KMS-11 (cell line): ENCODE measurements around the gene USH2A.

Experiments used
- H2AFZ ChIP-seq: fragments of 200-600 bp; sonication (generic); 2 replicates; pipeline ENCODE4 v1.6.1; 2016; ENCODE audit warnings: antibody characterized with exemption, mixed run types, low read depth
- H3K27ac ChIP-seq: fragments of 200-600 bp; sonication (generic); 2 replicates; pipeline ENCODE4 v1.6.1; 2016; ENCODE audit warnings: mild to moderate bottlenecking, mixed run types
- H3K27me3 ChIP-seq: fragments of 200-600 bp; sonication (generic); 2 replicates; pipeline ENCODE4 v1.6.1; 2017; ENCODE audit warnings: mild to moderate bottlenecking, low read depth, mixed run types, moderate library complexity; ENCODE audit not compliant: insufficient read depth
- H3K36me3 ChIP-seq: fragments of 200-600 bp; sonication (generic); 2 replicates; pipeline ENCODE4 v1.6.1; 2017; ENCODE audit warnings: mild to moderate bottlenecking, mixed run types; ENCODE audit not compliant: insufficient read depth
- H3K4me1 ChIP-seq: fragments of 200-600 bp; sonication (generic); 2 replicates; pipeline ENCODE4 v1.6.1; 2016; ENCODE audit warnings: mild to moderate bottlenecking, low read depth, mixed run types; ENCODE audit not compliant: poor library complexity, severe bottlenecking
- H3K4me2 ChIP-seq: fragments of 200-600 bp; sonication (generic); 2 replicates; pipeline ENCODE4 v1.7.0; 2016; ENCODE audit warnings: mild to moderate bottlenecking, mixed run types
- H3K4me3 ChIP-seq: fragments of 200-600 bp; sonication (generic); IDR thresholded peaks from 2 replicates; pipeline ENCODE4 v1.6.1; 2017; ENCODE audit warnings: low read depth, low read length, mixed read lengths; ENCODE audit not compliant: insufficient read depth
- H3K79me2 ChIP-seq: fragments of 200-600 bp; sonication (generic); 2 replicates; pipeline ENCODE4 v1.6.1; 2016; ENCODE audit warnings: low read depth, mixed run types; ENCODE audit not compliant: insufficient read depth
- H3K9ac ChIP-seq: fragments of 200-600 bp; sonication (generic); 2 replicates; pipeline ENCODE4 v1.6.1; 2016; ENCODE audit warnings: mild to moderate bottlenecking, mixed run types
- H4K20me1 ChIP-seq: fragments of 200-600 bp; sonication (generic); 2 replicates; pipeline ENCODE4 v1.6.1; 2016; ENCODE audit warnings: mild to moderate bottlenecking, mixed run types; ENCODE audit not compliant: insufficient read depth
- TF ChIP-seq, protein P1 (sequence below): fragments of 200-600 bp; sonication (generic); conservative IDR thresholded peaks from 2 replicates; pipeline ENCODE4 v1.6.1; 2017; ENCODE audit warnings: low read depth, mild to moderate bottlenecking, antibody characterized with exemption, low read length, moderate library complexity, mixed read lengths

The USH2A gene

DNA sequence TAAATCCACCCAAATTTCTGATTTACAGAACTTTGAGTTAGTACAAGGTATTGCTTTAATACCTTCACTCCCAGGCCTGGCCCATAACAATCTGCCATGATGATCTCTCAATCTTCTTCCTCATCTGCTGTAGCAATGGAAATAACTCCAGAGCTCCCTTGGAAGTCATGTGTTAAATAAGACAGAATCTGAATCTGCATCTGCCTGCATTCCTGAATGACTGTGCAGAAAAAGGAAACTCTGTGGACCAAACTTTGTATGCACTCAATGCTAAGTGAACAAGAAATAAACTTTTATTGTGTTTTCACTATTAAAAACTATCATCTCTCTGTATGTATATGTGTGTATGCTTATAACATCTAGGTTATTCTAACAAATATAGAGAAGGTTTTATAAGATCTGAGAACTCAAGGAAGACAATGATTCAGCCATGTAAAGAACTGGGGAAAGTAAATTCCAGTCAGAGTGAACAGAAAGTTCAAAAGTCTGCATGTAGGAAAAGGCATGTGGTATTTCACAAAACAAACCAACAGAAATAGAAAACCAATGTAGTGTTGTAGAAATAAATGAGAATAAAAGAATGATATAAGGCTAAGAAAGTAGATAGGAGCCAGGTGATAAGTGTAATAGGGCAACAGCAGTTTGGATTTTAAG, 390.2 kb downstream of the USH2A start:
- no peak overlapping the region for H3K4me2 ChIP-seq
- H3K27me3 ChIP-seq: no peaks in the 10 kb centered on the region
- TF ChIP-seq, protein P1, sequence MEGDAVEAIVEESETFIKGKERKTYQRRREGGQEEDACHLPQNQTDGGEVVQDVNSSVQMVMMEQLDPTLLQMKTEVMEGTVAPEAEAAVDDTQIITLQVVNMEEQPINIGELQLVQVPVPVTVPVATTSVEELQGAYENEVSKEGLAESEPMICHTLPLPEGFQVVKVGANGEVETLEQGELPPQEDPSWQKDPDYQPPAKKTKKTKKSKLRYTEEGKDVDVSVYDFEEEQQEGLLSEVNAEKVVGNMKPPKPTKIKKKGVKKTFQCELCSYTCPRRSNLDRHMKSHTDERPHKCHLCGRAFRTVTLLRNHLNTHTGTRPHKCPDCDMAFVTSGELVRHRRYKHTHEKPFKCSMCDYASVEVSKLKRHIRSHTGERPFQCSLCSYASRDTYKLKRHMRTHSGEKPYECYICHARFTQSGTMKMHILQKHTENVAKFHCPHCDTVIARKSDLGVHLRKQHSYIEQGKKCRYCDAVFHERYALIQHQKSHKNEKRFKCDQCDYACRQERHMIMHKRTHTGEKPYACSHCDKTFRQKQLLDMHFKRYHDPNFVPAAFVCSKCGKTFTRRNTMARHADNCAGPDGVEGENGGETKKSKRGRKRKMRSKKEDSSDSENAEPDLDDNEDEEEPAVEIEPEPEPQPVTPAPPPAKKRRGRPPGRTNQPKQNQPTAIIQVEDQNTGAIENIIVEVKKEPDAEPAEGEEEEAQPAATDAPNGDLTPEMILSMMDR: no peak
- H3K36me3 ChIP-seq: no peaks in the 10 kb centered on the region
- no peaks in the 10 kb centered on the region for H3K4me1 ChIP-seq
- no peaks in the 10 kb centered on the region for H3K79me2 ChIP-seq
- no peak overlapping the region for H3K27ac ChIP-seq
- H2AFZ ChIP-seq: no peak overlapping the region
- H4K20me1 ChIP-seq: no peaks in the 10 kb centered on the region
- H3K9ac ChIP-seq: no peak overlapping the region
- no peak overlapping the region for H3K4me3 ChIP-seq

DNA sequence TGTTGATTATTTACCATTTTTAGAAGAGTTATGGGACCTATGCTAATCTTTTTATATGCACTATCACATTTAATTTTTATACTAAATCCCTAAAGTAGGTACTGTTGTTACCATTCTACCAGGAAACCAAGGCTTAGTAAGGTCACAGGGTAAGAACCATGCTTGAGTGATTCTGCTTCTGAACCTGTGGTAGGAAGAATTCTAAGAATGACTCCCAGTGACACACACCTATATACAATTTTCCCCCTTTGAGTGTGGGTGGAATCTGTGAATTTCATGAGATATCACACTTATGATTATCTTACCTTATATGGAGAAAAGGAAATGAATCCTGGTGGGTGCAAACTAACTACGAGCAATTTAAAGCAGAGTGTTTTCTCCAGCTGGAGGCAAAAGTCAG, 391.0 kb downstream of the USH2A start:
- H3K79me2 ChIP-seq: no peaks in the 10 kb centered on the region
- TF ChIP-seq, protein P1: no peak
- H3K9ac ChIP-seq: no peak overlapping the region
- H2AFZ ChIP-seq: no peak overlapping the region
- no peak overlapping the region for H3K27ac ChIP-seq
- no peaks in the 10 kb centered on the region for H3K36me3 ChIP-seq
- no peaks in the 10 kb centered on the region for H3K27me3 ChIP-seq
- no peaks in the 10 kb centered on the region for H3K4me1 ChIP-seq
- H4K20me1 ChIP-seq: no peaks in the 10 kb centered on the region
- H3K4me3 ChIP-seq: no peak overlapping the region
- no peak overlapping the region for H3K4me2 ChIP-seq

DNA sequence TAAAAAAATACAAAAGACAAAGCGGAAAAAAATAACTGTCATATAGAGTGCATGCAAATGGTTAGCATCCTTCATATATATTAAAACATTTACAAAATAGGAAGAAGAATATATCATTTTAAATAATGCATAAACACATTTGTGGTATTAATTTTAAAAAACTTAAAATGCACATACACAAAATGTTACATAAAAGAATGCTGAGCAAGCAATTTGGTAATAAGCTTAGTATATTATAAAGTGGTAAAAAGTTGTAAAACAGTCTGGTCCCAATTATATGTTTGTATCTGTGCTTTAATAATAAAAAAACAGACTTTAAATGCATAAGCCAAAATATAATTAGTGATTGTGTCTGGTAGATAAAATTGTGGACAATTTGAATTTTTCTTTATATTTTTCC, 394.6 kb downstream of the USH2A start:
- Histone ChIP-seq H3K9ac (no peak overlapping the region), H3K4me1 (no peaks in the 10 kb centered on the region), H2AFZ (no peak overlapping the region), H3K27ac (no peak overlapping the region; the same call in 1 of the 2 replicates), H3K79me2 (no peaks in the 10 kb centered on the region), H3K4me3 (no peak overlapping the region), H3K27me3 (no peaks in the 10 kb centered on the region), H3K4me2 (no peak overlapping the region), H3K36me3 (no peaks in the 10 kb centered on the region), H4K20me1 (no peaks in the 10 kb centered on the region)
- TF ChIP-seq, protein P1: no peak

DNA sequence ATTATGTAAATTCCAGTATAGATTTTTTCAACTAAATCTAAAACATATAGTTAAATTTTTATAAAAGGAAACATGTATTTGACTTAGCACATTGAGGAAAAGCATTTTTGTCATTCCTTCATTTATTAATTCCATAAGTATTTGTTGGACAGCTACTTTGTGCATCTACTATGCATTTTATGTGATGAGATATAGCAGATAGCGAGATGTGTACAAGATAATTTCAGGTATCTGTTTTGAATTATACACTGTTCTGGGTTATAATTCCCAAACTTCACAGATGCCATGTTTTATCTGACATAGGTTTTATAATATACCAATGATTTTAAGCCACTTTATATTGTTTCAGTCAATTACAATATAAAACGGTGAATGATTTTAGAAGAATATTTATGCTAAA, 398.7 kb downstream of the USH2A start:
- Histone ChIP-seq H3K4me2 (no peak overlapping the region), H3K27me3 (no peaks in the 10 kb centered on the region), H3K9ac (no peak overlapping the region), H3K4me1 (no peaks in the 10 kb centered on the region), H4K20me1 (no peaks in the 10 kb centered on the region), H3K36me3 (no peaks in the 10 kb centered on the region), H3K4me3 (no peak overlapping the region), H3K79me2 (no peaks in the 10 kb centered on the region), H2AFZ (no peak overlapping the region), H3K27ac (no peak overlapping the region)
- TF ChIP-seq, protein P1: no peak
